ENCODE measurements around the gene ITGB6. TPM values are rescaled to one million over a fixed set of nuclear protein-coding genes. Genes with fewer than 3 reads are reported as not detected.

Gene ITGB6
- total and polyA plus RNA-seq, 2 of the 4 experiments (the other 2 are of a cell fraction), result under 0.01 TPM; not detected in 1

GRCh38 chr2:160169471-160169870, 30.6 kb downstream of the ITGB6 start:
- intact Hi-C loops (cut with micrococcal nuclease) (no loop called here), dilution Hi-C loops (cut with HindIII; ENCODE audit: low sequenced_read_pairs, unreplicated experiment) (no loop called here), in situ Hi-C loops (cut with MboI; ENCODE audit: low sequenced_read_pairs) (no loop called here)
- WGBS, 2 experiments (ENCODE audit: extremely low coverage in 2 of 2, insufficient read length in 1 of 2), result no CpG with 5 or more reads among the region's 3 CpGs
- H2BK15ac ChIP-seq (ENCODE audit: low read depth, low read length), result no peak overlapping the region
- H3K4me2 ChIP-seq (ENCODE audit: low read depth, low read length), result no peak overlapping the region
- H3K4ac ChIP-seq (ENCODE audit: low read depth, low read length), result no peak overlapping the region
- no peak overlapping the region for H4K91ac ChIP-seq (ENCODE audit: insufficient read depth, low read depth, low read length)
- H2BK120ac ChIP-seq (ENCODE audit: low read depth, low read length), result no peak overlapping the region
- H4K20me1 ChIP-seq (ENCODE audit: insufficient read depth, low read length), result no peaks in the 10 kb centered on the region
- no peak overlapping the region for H2AFZ ChIP-seq (replicated peaks; ENCODE audit: low read length, poor library complexity)
- no peak overlapping the region for H2BK20ac ChIP-seq (ENCODE audit: low read depth, low read length)
- BruUV-seq (replicated peaks), result no TSS peak
- H3K56ac ChIP-seq (ENCODE audit: extremely low read depth, insufficient read depth, low read length), result no peak overlapping the region
- H3K36me3 ChIP-seq (ENCODE audit: control insufficient read depth, insufficient read depth, low read length), result no peaks in the 10 kb centered on the region
- no peak overlapping the region for H2AK5ac ChIP-seq (ENCODE audit: low read depth, low read length)
- TF ChIP-seq MAZ (IDR thresholded peaks at IDR 0.05; ENCODE audit: borderline replicate concordance, low read depth, low read length) (no peak), SMC3 (IDR thresholded peaks at IDR 0.05; ENCODE audit: low read depth, low read length) (no peak), MXI1 (IDR thresholded peaks at IDR 0.05; ENCODE audit: borderline replicate concordance, low read depth, low read length) (no peak), USF2 (IDR thresholded peaks at IDR 0.05; ENCODE audit: low read depth, low read length) (no peak), FOS (IDR thresholded peaks at IDR 0.05; ENCODE audit: low read depth, low read length) (no peak), MAFK (IDR thresholded peaks at IDR 0.05; ENCODE audit: low read depth, low read length) (no peak), POLR2A (IDR thresholded peaks at IDR 0.05; ENCODE audit: low read depth, low read length) (no peak)
- H3K9me1 ChIP-seq (ENCODE audit: insufficient read depth, low read length), result no peaks in the 10 kb centered on the region
- H2BK5ac ChIP-seq (ENCODE audit: low read depth, low read length, poor library complexity, severe bottlenecking), result no peak overlapping the region
- no peak overlapping the region for H3K9ac ChIP-seq (ENCODE audit: low read depth, low read length)
- H3K23ac ChIP-seq (ENCODE audit: low read depth, low read length), result no peak overlapping the region
- no peaks in the 10 kb centered on the region for H3K79me1 ChIP-seq (ENCODE audit: low read depth in 1 of 2, low read length in 2 of 2)
- no peaks in the 10 kb centered on the region for H3K27me3 ChIP-seq (ENCODE audit: control insufficient read depth, insufficient read depth, low read length)
- no peak overlapping the region for H4K8ac ChIP-seq (ENCODE audit: low read depth in 2 of 2, low read length in 2 of 2)
- H3K27ac ChIP-seq (ENCODE audit: insufficient read depth, low read length), result no peak overlapping the region
- no peak overlapping the region for H2AK9ac ChIP-seq (replicated peaks; ENCODE audit: low read depth, low read length, poor library complexity)
- H4K5ac ChIP-seq (ENCODE audit: low read depth, low read length), result no peak overlapping the region
- no peaks in the 10 kb centered on the region for H3K4me1 ChIP-seq (ENCODE audit: control insufficient read depth, insufficient read depth, low read length)
- ATAC-seq (ENCODE audit: low read depth), result no peak
- ChIA-PET CTCF (no interaction called here), POLR2A (ENCODE audit: unreplicated experiment) (no interaction called here)
- H3K18ac ChIP-seq (ENCODE audit: low read depth, low read length), result no peak overlapping the region
- H3K4me3 ChIP-seq (ENCODE audit: insufficient read depth, low read depth, low read length), result no peak overlapping the region
- DNase-seq, result no peak
- H3K9me3 ChIP-seq (ENCODE audit: control insufficient read depth, insufficient read depth, low read length), result no peaks in the 10 kb centered on the region
- no peak overlapping the region for H3K14ac ChIP-seq (replicated peaks; ENCODE audit: low read depth, low read length)
